Measurements from ENCODE around the gene PTPN18. TPM values are rescaled to one million over a fixed set of nuclear protein-coding genes. Genes with fewer than 3 reads are reported as not detected.

The PTPN18 gene
- total RNA-seq, 1 donor from 2014 or later, result 61.9 TPM

GRCh38 chr2:130363479-130363878 is 7.6 kb downstream of the PTPN18 start:
- no peak for DNase-seq
- Mint-ChIP-seq H3K27me3 (peaks cover 9% of the 10 kb centered on the region), H3K4me1 (no peaks in the 10 kb centered on the region), H3K27ac (no peak overlapping the region), H3K36me3 (ENCODE audit: low read depth) (no peaks in the 10 kb centered on the region), H3K9me3 (no peaks in the 10 kb centered on the region), H3K4me3 (no peak overlapping the region)
- intact Hi-C loops (cut with micrococcal nuclease), result no loop called here

- Mint-ChIP-seq H3K27me3 (peaks cover 9% of the 10 kb centered on the region), H3K4me3 (no peak overlapping the region), H3K36me3 (ENCODE audit: low read depth) (no peaks in the 10 kb centered on the region), H3K9me3 (no peaks in the 10 kb centered on the region), H3K27ac (no peak overlapping the region), H3K4me1 (peaks cover 4% of the 10 kb centered on the region)
- no peak for DNase-seq
- intact Hi-C loops (cut with micrococcal nuclease), result no loop called here
Measured at GRCh38 chr2:130365075-130365474, 9.2 kb downstream of the PTPN18 start.

- no peak overlapping the region for H3K27ac Mint-ChIP-seq
- DNase-seq, result no peak
- H3K4me3 Mint-ChIP-seq, result no peak overlapping the region
- intact Hi-C loops (cut with micrococcal nuclease), result no loop called here
- peaks cover 9% of the 10 kb centered on the region for H3K27me3 Mint-ChIP-seq
- H3K36me3 Mint-ChIP-seq (ENCODE audit: low read depth), result peaks cover 6% of the 10 kb centered on the region
- peaks cover 13% of the 10 kb centered on the region for H3K4me1 Mint-ChIP-seq
- no peaks in the 10 kb centered on the region for H3K9me3 Mint-ChIP-seq
Measured at GRCh38 chr2:130365963-130366362, 10.1 kb downstream of the PTPN18 start.

- Mint-ChIP-seq H3K27me3 (peaks cover 7% of the 10 kb centered on the region), H3K4me1 (peaks cover 19% of the 10 kb centered on the region), H3K9me3 (no peaks in the 10 kb centered on the region), H3K36me3 (ENCODE audit: low read depth) (peaks cover 12% of the 10 kb centered on the region), H3K27ac (no peak overlapping the region), H3K4me3 (no peak overlapping the region)
- no peak for DNase-seq
- intact Hi-C loops (cut with micrococcal nuclease), result no loop called here
Measured at GRCh38 chr2:130366720-130367119, 10.9 kb downstream of the PTPN18 start.

GRCh38 chr2:130368786-130369185 is 12.9 kb downstream of the PTPN18 start:
- Mint-ChIP-seq H3K27me3 (peaks cover 6% of the 10 kb centered on the region), H3K4me3 (no peak overlapping the region), H3K36me3 (ENCODE audit: low read depth) (peaks cover 20% of the 10 kb centered on the region), H3K27ac (no peak overlapping the region), H3K9me3 (no peaks in the 10 kb centered on the region), H3K4me1 (peaks cover 29% of the 10 kb centered on the region)
- intact Hi-C loops (cut with micrococcal nuclease), result no loop called here
- no peak for DNase-seq

- no peak overlapping the region for H3K4me3 Mint-ChIP-seq
- DNase-seq, result no peak
- intact Hi-C loops (cut with micrococcal nuclease), result no loop called here
- H3K9me3 Mint-ChIP-seq, result no peaks in the 10 kb centered on the region
- peaks cover 26% of the 10 kb centered on the region for H3K36me3 Mint-ChIP-seq (ENCODE audit: low read depth)
- H3K27ac Mint-ChIP-seq, result no peak overlapping the region
- peaks cover 6% of the 10 kb centered on the region for H3K27me3 Mint-ChIP-seq
- H3K4me1 Mint-ChIP-seq, result peaks cover 32% of the 10 kb centered on the region
Measured at GRCh38 chr2:130369311-130369964, 13.6 kb downstream of the PTPN18 start.

GRCh38 chr2:130369965-130370341 is 14.1 kb downstream of the PTPN18 start:
- Mint-ChIP-seq H3K4me3 (peak overlapping the region; percentile 97), H3K4me1 (peaks cover 36% of the 10 kb centered on the region), H3K36me3 (ENCODE audit: low read depth) (peaks cover 31% of the 10 kb centered on the region), H3K9me3 (no peaks in the 10 kb centered on the region), H3K27ac (peak overlapping the region; percentile 51), H3K27me3 (peaks cover 6% of the 10 kb centered on the region)
- intact Hi-C loops (cut with micrococcal nuclease), result loop anchor here (5.0 kb wide), 1 partner anchor 737 kb away; the partner anchor contains the start of gene PLEKHB2
- no peak for DNase-seq

GRCh38 chr2:130370490-130370889 is 14.6 kb downstream of the PTPN18 start:
- Mint-ChIP-seq H3K27me3 (peaks cover 5% of the 10 kb centered on the region), H3K4me1 (peaks cover 39% of the 10 kb centered on the region), H3K9me3 (no peaks in the 10 kb centered on the region), H3K4me3 (peak overlapping the region; percentile 97), H3K27ac (peak overlapping the region; percentile 97), H3K36me3 (ENCODE audit: low read depth) (peaks cover 36% of the 10 kb centered on the region)
- DNase-seq, result peak; percentile 85
- intact Hi-C loops (cut with micrococcal nuclease), result loop anchor here (5.0 kb wide), 1 partner anchor 737 kb away; the partner anchor contains the start of gene PLEKHB2

GRCh38 chr2:130371723-130372054 is 15.8 kb downstream of the PTPN18 start:
- H3K4me3 Mint-ChIP-seq, result peak overlapping the region; percentile 97
- peak overlapping the region; percentile 97 for H3K27ac Mint-ChIP-seq
- H3K4me1 Mint-ChIP-seq, result peaks cover 51% of the 10 kb centered on the region
- H3K36me3 Mint-ChIP-seq (ENCODE audit: low read depth), result peaks cover 45% of the 10 kb centered on the region
- H3K27me3 Mint-ChIP-seq, result no peaks in the 10 kb centered on the region
- intact Hi-C loops (cut with micrococcal nuclease), result loop anchor here (1.0 to 5.0 kb wide), 5 partner anchors 15 to 736 kb away; partner anchors contain the start of genes IMP4, PLEKHB2, PTPN18 and SMPD4
- no peak for DNase-seq
- no peaks in the 10 kb centered on the region for H3K9me3 Mint-ChIP-seq

GRCh38 chr2:130372055-130372832 is 16.4 kb downstream of the PTPN18 start:
- intact Hi-C loops (cut with micrococcal nuclease), result loop anchor here (1.0 to 5.0 kb wide), 5 partner anchors 16 to 735 kb away; partner anchors contain the start of genes IMP4, PLEKHB2, PTPN18 and SMPD4
- Mint-ChIP-seq H3K27me3 (no peaks in the 10 kb centered on the region), H3K9me3 (no peaks in the 10 kb centered on the region), H3K36me3 (ENCODE audit: low read depth) (peaks cover 49% of the 10 kb centered on the region), H3K27ac (peak overlapping the region; percentile 97), H3K4me3 (peak overlapping the region; percentile 97), H3K4me1 (peaks cover 56% of the 10 kb centered on the region)
- peak; percentile 94 for DNase-seq

- Mint-ChIP-seq H3K9me3 (no peaks in the 10 kb centered on the region), H3K4me1 (peaks cover 62% of the 10 kb centered on the region), H3K4me3 (peak overlapping the region; percentile 97), H3K27ac (peak overlapping the region; percentile 97), H3K36me3 (ENCODE audit: low read depth) (peaks cover 54% of the 10 kb centered on the region), H3K27me3 (no peaks in the 10 kb centered on the region)
- no peak for DNase-seq
- intact Hi-C loops (cut with micrococcal nuclease), result loop anchor here (1.0 to 5.0 kb wide), 5 partner anchors 17 to 734 kb away; partner anchors contain the start of genes IMP4, PLEKHB2, PTPN18 and SMPD4
Measured at GRCh38 chr2:130372833-130373807, 17.3 kb downstream of the PTPN18 start.

GRCh38 chr2:130373808-130374365 is 18.0 kb downstream of the PTPN18 start:
- Mint-ChIP-seq H3K4me1 (peaks cover 64% of the 10 kb centered on the region), H3K36me3 (ENCODE audit: low read depth) (peaks cover 54% of the 10 kb centered on the region), H3K9me3 (no peaks in the 10 kb centered on the region), H3K27ac (peak overlapping the region; percentile 69), H3K4me3 (peak overlapping the region; percentile 97), H3K27me3 (no peaks in the 10 kb centered on the region)
- DNase-seq, result no peak
- intact Hi-C loops (cut with micrococcal nuclease), result loop anchor here (2.0 to 5.0 kb wide), 2 partner anchors 17 to 733 kb away; partner anchors contain the start of gene PLEKHB2
